ENCODE results near the gene ADAM12. TPM values are rescaled to one million over a fixed set of nuclear protein-coding genes. Genes with fewer than 3 reads are reported as not detected.

ADAM12 gene
- total and polyA plus RNA-seq, 9 of the 15 experiments (the other 6 are each of a cell fraction or from before 2014, with no cell fraction given), result not detected

DNA sequence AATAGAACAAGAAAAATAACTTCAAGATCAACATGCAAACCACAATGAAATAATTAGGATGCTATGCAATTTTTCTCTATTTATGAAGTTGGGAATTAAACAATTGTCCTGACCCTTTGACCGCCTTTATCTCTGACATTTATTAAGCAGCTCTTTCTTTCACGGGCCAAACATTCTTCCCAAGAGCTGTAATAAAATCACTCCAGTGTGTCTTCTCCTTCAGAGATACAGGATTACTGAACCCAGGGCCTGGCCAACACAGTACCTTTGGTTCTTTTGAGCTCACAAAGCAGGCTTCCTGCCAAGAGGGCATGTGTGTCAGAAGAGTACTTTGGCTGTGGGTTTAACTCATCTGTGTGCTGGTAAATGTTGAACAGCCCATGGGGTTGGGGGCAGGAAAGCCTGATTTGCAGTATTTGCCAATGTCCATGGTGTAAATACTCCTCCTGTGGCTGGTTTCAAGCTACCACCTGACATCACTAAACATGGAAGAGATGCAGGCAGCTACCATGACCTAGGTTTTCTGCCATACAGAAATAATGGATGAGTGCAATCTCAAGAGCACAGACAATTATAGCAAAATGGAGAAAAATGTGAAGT lies 370.2 kb downstream of the ADAM12 start:
- H3K4me3 ChIP-seq, result no peak overlapping the region
- no peaks in the 10 kb centered on the region for H4K20me1 ChIP-seq (replicated peaks; ENCODE audit: control insufficient read depth, insufficient read depth, low read length)
- BruUV-seq (replicated peaks), result no TSS peak
- no peaks in the 10 kb centered on the region for H3K9me1 ChIP-seq (ENCODE audit: control insufficient read depth, insufficient read depth, low read length)
- DNase-seq (ENCODE audit: extremely low read depth in 1 of 4, low spot score in 3 of 4), result no peak
- intact Hi-C loops (cut with micrococcal nuclease), result no loop called here
- H3K9me3 ChIP-seq (replicated peaks; ENCODE audit: control insufficient read depth, insufficient read depth, low read depth, low read length), result no peaks in the 10 kb centered on the region
- H3K9ac ChIP-seq (ENCODE audit: insufficient read depth in 1 of 2, low read depth in 2 of 2, low read length in 2 of 2), result no peak overlapping the region
- POLR2A ChIA-PET, result interaction anchor here (0.7 kb wide), 1 partner anchor 483 kb away, joined by 3 read pairs; no protein-coding TSS in a partner anchor
- H3K27ac ChIP-seq (ENCODE audit: extremely low read depth, low read depth, low read length), result no peak overlapping the region
- no peaks in the 10 kb centered on the region for H3K79me2 ChIP-seq (ENCODE audit: control insufficient read depth, insufficient read depth, low read length)
- no peaks in the 10 kb centered on the region for H3K27me3 ChIP-seq (ENCODE audit: control insufficient read depth in 2 of 2, insufficient read depth in 2 of 2, low read length in 2 of 2)
- H3K4me1 ChIP-seq (replicated peaks in 1 of 2; ENCODE audit: control insufficient read depth in 2 of 2, insufficient read depth in 2 of 2, low read length in 2 of 2), result no peaks in the 10 kb centered on the region; a peak in 1 of 5 replicates
- no peaks in the 10 kb centered on the region for H3K36me3 ChIP-seq (ENCODE audit: control insufficient read depth, insufficient read depth, low read length)
- in situ Hi-C loops (cut with MboI), result no loop called here
- CTCF ChIA-PET (ENCODE audit: low intra/inter-chr PET ratio), result no interaction called here
- WGBS (ENCODE audit: insufficient coverage, low coverage, missing lambda C conversion rate), result 4% methylated on average over 2 of the region's 2 CpGs
- no peak for ATAC-seq
- no peak for FAIRE-seq
- no peak overlapping the region for H2AFZ ChIP-seq (ENCODE audit: low read depth, low read length)
- H3K4me2 ChIP-seq (ENCODE audit: insufficient read depth, low read length), result no peak overlapping the region
- TF ChIP-seq ZBTB8A (IDR thresholded peaks at IDR 0.05; ENCODE audit: partially characterized antibody), result no peak
- TF ChIP-seq PCBP2 (IDR thresholded peaks at IDR 0.05; ENCODE audit: low read depth, low read length, poor library complexity, severe bottlenecking), result no peak
- TF ChIP-seq ZNF318 (IDR thresholded peaks at IDR 0.05; ENCODE audit: borderline replicate concordance in 1 of 2, low read depth in 1 of 2), result no peak
- no peak for TF ChIP-seq ZNF445 (CRISPR knock-in tag; IDR thresholded peaks at IDR 0.05; ENCODE audit: low read depth)
- TF ChIP-seq, protein P1, sequence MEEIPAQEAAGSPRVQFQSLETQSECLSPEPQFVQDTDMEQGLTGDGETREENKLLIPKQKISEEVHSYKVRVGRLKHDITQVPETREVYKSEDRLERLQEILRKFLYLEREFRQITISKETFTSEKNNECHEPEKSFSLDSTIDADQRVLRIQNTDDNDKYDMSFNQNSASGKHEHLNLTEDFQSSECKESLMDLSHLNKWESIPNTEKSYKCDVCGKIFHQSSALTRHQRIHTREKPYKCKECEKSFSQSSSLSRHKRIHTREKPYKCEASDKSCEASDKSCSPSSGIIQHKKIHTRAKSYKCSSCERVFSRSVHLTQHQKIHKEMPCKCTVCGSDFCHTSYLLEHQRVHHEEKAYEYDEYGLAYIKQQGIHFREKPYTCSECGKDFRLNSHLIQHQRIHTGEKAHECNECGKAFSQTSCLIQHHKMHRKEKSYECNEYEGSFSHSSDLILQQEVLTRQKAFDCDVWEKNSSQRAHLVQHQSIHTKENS (CRISPR knock-in tag; IDR thresholded peaks at IDR 0.05), result no peak
- no peak for TF ChIP-seq COPS2 (conservative IDR thresholded peaks at IDR 0.05)
- TF ChIP-seq, protein P2, sequence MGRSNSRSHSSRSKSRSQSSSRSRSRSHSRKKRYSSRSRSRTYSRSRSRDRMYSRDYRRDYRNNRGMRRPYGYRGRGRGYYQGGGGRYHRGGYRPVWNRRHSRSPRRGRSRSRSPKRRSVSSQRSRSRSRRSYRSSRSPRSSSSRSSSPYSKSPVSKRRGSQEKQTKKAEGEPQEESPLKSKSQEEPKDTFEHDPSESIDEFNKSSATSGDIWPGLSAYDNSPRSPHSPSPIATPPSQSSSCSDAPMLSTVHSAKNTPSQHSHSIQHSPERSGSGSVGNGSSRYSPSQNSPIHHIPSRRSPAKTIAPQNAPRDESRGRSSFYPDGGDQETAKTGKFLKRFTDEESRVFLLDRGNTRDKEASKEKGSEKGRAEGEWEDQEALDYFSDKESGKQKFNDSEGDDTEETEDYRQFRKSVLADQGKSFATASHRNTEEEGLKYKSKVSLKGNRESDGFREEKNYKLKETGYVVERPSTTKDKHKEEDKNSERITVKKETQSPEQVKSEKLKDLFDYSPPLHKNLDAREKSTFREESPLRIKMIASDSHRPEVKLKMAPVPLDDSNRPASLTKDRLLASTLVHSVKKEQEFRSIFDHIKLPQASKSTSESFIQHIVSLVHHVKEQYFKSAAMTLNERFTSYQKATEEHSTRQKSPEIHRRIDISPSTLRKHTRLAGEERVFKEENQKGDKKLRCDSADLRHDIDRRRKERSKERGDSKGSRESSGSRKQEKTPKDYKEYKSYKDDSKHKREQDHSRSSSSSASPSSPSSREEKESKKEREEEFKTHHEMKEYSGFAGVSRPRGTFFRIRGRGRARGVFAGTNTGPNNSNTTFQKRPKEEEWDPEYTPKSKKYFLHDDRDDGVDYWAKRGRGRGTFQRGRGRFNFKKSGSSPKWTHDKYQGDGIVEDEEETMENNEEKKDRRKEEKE (IDR thresholded peaks at IDR 0.05; ENCODE audit: borderline replicate concordance in 1 of 2, control insufficient read depth in 1 of 2, low read depth in 2 of 2, low read length in 1 of 2), result no peak
- TF ChIP-seq CBX5 (IDR thresholded peaks at IDR 0.05; ENCODE audit: borderline replicate concordance, low read depth), result no peak

All from K562 (cell line).